GM21447 (cell line): ENCODE data around the gene VWA8.
"Not testable (repeated sequence)": the region's sequence is repeated elsewhere in the genome, so short reads cannot be mapped to it uniquely, and the experiment has no call there.

Experiments
- ATAC-seq: cut with Tn5 transposase; IDR thresholded peaks from one replicate; pipeline ENCODE4 v1.9.1; 2021; ENCODE audit not compliant: unreplicated experiment

Gene VWA8

DNA sequence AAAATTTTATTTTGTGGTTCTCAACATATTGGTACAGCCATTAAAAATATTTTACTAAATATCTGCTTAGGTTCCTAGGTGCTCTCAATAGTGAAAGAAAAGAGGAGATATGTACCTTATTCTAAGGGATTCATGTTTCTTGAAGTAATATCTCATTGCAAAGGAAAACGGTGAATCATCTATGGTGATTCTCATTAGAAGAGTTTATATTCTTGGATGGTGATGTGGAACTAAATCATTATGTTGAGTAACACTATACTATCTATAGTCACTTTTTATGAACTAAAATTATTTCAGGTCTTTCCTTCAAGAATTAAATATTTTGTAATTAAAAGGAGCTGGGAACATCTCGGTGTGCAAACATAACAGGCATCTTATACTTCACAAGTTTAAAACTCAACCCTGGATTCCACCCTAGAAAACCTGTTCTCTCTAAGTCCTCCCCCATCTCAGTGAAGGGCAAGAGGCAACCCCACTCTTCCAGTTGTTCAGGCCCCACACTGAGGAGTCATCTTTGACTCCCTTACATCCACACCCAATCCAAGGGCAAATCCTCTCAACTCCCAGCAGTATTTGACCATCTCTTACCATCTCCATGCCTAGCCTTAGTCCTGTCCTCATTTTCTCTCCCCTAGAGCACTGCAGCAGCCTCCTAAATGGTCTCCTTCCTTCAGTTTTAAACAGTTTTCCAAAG lies 363.4 kb downstream of the VWA8 start:
- no peak for ATAC-seq

DNA sequence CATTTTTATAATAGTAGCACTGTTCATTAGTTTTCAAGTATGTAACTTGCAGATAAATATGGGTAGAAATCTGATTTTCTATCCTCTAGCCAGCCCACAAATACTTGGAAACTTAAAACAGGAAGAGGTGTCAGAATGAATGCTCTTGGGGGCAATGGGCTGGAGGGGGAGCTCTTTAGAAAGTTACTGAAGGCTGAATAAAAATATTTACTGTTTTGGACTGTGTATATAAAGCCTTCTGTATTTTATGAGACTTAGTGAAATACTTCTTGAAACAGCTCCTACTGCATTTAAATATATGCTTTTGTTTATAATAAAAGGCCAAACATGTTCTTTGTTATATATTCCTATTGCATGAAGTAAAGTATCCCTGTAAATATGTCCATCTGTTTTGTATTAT lies 364.7 kb downstream of the VWA8 start:
- ATAC-seq, result no peak

DNA sequence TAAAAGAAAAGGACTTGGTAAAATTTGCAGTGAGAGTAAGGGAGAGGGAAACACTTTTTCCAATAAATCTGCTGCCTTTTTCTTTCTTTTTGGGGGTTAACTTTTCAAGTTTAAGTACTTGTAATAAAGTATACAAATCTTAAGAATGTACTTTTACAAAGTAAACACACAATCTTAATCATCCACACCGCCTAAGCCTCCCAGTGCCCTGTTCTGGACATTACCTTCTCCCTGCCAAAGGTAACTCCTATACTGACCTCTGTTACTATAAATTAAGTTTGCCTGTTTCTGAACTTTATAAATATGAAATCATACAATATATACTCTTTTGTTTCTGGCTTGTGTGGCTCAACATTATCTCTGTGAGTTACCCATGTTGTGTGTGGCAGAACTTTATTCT lies 365.6 kb downstream of the VWA8 start:
- no peak for ATAC-seq

DNA sequence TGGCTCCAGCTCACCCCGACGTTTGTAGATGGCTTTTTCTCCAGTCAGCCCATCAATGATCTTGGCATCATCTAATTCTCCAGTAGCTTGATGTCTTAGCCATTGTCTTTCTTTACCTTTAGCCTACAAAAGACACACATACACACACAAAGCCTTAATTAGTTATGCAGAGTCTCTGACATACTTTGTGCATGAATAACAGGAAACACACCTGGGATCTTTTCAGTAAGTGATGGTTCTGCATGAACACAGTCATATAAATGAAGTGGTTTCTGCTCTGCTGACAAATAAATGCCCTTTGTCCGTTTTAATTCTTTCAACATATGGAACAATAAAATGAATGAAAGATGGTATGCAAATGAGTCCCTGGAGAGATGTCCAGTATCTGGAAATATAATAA lies 370.3 kb downstream of the VWA8 start:
- ATAC-seq, result no peak

DNA sequence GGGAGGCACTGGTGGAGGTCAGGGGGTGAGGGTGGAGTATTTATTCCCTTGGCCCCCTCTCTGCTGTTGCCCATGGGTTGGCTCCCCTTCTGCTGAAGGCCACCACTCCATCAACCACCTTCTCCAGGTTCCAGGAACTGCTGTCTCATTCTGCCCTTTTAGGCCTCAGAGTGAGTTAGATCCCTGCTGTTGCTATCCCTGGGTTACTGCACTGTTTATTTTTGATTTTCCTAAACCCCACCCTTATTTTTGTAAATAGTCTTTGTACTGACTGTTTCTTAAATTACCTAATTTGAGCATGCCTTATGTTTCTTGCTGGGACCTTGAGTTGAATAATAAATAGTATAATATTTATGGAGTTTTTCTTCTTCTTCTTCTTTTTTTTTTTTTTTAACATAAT lies 370.8 kb downstream of the VWA8 start:
- ATAC-seq, result no peak

DNA sequence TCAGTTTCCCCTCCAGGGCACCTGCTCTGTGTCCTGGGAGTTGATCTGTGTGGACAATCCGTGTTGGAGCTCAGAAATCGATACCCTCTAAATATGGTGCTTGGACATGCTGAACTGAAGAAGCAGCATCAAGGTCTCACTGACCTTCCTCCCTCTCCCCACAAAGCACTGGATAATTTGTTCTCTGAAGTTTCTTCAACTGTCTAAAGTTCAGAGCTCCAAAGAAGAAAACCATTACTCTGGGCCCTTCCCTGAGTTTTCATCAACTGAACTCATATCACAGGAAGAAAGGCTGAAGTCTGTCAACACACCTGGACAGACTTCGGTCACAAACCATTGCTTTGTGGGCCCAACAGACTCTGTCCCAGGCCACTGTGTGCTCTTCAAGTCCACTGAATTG lies 371.5 kb downstream of the VWA8 start:
- no peak for ATAC-seq

DNA sequence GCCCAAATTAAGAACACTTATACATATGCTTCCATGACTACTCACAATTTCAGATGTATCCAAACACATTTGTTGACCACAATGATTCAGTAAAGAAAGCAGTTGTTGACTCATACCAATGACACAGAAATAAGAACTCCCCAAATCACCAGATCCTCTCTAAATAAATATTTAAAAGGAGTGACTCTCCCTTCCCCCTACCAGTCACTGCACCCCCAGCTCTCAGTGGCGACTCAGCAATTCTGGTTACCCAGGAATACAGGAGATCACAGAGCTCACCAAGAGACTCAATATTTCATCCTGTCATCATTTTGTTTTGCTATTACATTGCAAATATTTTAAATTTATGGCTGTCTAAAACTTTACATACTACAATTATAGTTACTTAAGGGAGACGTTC lies 372.0 kb downstream of the VWA8 start:
- ATAC-seq, result no peak

DNA sequence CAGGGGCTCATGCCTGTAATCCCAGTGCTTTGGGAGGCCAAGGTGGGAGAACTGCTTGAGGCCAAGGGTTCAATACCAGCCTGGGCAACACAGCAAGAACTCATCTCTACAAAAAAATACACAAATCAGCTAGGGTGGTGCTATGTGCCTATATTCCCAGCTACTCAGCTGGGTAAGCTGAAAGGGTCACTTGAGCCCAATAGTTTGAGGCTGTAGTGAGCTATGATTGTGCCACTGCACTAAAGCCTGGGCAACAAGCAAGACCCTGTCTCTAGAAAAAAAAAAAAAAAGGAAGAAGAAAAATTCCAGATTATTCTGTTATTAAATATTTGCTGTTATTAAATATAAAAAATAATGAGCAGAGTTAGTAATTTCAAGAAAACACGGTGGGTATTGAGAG lies 372.5 kb downstream of the VWA8 start:
- no peak for ATAC-seq

DNA sequence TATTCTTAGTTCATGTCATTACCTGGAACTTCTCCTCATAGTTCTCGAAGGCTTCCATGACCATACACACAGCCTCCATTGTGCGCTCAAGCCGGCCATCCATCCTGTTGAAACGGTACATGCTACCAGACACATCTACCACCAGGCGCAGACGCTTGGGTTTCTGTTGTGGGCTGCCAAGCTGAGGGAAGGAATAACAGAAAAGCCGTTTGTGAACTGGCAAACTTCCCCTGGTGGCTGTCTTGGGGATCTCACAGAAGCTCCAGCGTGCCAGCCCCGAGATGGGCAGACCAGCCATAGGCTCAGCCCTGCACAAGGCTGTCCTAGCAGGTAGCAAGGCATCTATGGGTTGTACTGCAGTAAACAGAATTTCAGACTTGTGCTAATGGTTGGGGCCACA lies 373.4 kb downstream of the VWA8 start:
- no peak for ATAC-seq

DNA sequence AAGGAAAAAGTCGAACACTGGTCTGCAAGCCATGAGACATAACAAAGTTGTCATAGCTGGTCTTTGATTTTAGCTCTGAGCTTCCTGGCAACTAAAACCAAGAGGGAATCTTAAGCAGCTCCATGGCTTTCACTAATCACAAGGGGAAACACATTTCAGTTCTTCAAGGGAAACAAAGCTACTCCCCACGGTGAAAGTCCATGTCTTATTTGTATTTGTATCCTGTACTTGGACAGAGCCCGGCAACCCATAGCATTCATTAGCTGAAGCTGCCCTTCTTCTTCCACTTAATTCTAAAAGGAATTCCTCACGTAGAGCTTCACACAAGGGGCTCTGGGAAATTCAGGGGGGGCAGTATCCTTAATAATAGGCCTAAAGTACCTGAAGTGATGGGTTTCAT lies 374.7 kb downstream of the VWA8 start:
- no peak for ATAC-seq

DNA sequence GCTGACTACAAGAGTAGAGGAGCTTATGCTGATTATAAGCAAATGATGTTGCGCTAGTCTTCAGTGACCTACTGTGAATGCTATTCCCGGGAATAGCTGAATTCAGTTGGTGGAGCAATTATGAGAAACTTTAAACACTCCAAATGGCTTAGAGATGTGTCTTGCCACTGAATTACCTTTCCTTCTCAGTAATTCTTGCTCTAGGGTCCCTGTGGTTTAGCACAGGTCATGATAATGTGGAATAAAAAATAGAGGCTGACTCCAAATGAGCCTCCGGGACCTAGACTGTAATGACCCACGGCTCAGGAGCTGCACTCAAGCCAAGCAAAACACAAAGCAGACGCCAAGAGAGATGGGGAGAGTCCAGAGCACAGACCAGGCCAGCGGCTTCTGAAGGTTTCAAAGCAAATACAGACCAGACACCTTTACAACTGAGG lies 378.9 kb downstream of the VWA8 start:
- ATAC-seq, result no peak

DNA sequence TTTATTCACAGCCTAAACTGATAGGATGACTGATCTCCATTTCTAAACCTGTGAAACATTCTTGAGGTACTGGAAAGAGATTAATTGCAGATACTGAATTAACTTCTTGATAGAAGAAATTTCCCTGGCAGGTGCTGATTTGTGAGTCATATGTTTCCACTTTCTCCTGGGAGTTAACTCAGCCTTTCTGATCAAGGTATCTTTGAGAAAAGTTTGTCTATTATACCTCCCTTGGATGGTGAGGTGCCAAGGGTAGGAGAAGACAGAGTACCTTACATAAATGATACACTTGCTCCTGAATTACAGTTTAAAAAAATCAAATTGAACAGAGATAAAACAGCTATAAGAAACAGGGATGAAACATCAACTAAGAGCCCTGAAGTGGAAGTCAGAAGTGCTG lies 380.6 kb downstream of the VWA8 start:
- no peak for ATAC-seq

DNA sequence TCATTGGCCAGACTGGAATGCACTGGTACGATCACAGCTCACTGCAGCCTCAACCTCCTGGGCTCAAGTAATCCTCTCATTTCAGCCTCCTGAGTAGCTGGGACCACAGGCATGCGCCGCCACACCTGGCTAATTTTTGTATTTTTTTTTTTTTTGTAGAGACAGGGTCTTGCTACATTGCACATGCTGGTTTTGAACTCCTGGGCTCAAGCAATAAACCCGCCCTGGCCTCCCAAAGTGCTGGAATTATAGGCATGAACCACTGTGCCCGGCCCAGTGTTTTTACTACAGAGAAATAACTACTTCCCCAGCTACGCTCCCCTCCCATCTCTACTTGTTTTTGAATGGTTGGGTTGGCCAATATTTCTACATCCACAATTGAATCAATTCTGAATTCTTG lies 381.0 kb downstream of the VWA8 start:
- no peak for ATAC-seq

DNA sequence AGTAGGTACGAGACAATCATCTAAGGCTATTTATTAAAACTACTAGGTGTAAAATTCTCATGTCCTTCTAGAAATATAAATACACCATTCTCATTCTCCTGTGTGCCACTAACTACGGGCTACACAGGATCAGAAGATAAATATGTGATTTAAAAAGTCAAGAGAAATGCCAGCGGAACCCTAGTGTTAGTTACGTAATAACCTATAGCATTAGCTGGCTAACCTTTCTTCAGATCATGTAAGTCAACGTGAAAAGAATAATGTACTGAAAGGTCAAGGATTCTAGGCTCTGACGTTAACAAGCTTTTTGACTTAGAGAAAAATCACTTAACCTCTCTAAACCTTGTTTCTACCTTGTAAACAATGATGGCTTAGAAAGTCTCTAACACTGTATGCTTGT lies 381.7 kb downstream of the VWA8 start:
- no peak for ATAC-seq

DNA sequence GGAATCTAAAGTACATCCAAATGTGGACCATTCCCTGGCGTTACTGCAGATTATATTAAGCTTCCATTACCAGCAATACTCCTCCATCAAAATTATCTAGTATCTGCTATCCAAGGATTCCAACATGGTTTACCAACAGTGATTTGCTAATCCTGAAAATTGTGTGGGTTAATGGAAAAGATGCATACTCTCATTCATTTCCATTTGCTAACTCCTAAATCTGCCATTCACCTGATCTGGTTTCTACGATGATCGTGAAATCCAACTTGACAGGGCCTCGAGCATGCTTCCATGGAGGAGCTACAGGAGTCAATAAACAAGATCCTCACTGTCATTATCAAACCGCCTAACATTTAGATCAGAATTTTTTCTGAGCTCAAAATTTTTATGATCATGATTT lies 382.5 kb downstream of the VWA8 start:
- no peak for ATAC-seq

DNA sequence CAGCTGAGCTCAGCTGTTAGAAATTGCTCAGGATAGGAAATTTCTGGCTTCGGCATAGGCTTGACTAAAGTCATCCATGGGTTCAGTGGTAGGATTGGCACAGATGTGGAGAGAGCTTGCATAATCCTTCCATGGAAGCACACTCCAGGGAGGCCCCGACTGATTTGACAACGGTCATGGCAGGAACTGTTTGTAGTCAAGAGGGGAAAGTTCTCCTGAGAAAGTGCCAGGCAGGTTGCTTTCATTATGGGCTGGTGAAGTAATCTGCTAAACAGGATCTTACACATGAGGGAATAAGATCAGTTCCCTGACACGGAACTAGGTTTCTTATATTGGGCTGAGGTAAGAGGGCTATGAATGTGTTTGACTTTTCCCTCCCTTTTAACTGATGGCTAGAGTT lies 383.5 kb downstream of the VWA8 start:
- ATAC-seq, result no peak

DNA sequence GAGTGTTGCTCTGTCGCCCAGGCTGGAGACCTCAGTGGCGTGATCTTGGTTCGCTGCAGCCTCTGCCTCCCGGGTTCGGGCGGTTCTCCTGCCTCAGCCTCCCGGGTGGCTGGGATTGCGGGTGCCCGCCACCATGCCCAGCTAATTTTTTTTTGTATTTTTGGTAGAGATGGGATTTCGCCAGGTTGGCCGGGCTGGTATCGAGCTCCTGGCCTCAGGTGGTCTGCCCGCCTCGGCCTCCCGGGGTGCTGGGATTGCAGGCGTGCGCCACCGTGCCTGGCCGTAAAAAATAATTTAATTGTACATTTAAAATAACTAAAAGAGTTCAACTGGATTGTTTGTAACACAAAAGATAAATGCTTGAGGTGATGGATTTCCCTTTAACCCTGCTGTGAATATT lies 387.3 kb downstream of the VWA8 start:
- not testable (repeated sequence) for ATAC-seq

DNA sequence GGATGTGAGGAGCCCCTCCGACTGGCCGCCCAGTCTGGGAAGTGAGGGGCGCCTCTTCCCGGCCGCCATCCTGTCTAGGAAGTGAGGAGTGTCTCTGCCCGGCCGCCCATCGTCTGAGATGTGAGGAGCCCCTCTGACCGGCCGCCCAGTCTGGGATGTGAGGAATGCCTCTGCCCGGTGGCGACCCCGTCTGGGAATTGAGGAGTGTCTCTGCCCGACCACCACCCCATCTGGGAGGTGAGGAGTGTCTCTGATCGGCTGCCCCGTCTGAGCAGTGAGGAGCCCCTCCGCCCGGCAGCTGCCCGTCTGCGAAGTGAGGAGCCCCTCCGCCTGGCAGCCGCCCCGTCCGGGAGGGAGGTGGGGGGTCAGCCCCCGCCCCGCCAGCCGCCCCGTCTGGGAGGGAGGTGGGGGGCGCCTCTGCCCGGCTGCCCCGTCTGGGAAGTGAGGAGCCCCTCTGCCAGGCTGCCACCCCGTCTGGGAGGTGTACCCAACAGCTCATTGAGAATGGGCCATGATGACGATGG lies 389.0 kb downstream of the VWA8 start:
- ATAC-seq, result not testable (repeated sequence)

DNA sequence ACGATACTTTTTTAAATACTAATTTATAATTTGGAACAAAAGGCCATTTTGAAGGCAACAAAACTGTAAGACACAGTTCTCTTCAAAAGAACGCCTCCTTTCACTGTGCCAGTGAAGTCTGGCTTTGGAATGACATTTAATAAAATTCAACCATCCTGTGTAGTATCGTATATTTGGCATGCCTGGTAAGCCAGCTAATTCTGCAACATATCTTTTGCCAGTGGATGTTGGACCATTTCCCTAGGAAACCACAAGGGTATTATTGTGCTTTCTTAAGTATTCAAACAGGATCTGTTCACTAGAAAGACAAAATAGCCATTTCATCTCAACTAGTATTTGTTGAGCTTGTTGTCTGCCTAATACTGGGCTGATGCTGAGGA lies 391.9 kb downstream of the VWA8 start:
- no peak for ATAC-seq

DNA sequence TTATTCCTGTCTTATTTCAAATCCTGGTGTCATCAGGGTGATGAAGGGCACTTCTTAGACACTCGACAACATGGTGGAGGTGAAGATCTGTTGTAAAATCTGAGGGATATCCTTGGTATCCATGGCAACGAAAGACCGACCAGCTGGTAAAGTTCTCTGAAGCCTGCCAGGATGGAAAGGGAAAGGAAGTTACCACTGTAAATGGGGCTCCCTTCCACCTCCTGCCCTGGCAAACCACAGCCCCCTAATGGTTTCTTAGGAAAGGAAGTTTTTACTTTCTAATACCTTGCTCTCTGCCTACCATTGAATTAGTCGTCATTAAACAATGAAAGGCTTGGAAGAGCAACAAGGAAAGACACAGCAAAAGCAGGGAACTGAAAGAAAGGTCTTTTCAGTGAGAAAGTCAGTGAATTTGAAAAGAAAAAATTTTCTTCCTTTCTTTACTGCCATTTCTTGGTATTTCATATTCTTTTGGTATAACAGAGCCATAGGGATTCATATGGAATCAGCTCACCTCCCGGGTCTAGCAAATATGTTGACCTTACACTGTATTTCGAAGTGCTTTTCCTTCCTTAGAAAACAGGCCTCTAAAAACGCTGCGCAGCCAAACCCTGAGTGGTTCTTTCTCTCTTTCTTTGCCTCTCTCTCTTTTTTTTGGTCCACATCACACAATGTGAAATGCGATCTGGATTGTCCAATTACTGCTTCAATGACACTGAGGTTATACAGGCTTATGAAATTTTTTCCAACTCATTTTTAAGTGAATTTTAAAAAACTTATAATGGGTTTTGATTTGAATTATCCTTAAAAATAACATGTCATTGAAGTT lies 392.6 kb downstream of the VWA8 start:
- ATAC-seq, result no peak

DNA sequence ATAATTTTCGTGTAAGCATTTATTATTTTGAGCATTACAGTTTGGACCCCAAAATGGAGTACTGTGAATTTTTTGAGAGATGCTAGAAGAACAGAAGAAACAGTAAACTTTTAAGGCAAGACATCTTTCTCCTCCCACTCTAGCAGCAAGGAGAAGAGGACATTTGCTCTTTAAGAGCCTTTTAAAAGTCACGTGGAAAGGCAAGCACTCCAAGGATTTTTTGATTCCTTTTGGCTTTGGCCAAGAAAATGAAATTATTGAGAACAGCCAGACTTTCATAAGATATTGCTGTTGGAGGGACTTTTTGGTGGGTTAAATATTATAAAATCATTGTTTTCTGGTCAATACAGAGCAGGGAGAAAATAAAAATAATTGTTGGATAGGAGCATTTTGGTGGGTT lies 393.5 kb downstream of the VWA8 start:
- no peak for ATAC-seq

DNA sequence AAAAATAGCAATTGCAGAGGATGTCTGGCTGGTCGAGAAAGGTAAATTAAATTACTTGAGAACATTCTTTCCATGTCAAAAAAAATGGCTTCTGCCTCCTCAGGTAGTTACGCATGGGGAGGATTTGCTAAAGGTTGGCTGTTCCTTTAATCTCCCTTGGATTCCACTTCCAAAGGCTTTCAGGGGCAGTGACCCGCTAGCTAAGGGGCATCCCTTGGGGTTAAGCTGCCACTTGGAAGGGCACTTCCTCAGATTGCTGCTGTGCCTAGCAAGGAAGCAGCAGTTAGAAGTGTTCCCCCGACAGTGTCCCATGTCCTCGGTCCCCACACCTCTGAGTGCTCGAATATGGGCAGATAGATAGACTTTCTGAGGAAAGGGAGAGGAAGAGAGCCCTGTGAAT lies 395.1 kb downstream of the VWA8 start:
- no peak for ATAC-seq
